DND-41 (cell line): Measurements from ENCODE around the gene ZNF708.
"Not testable (repeated sequence)": the region's sequence is repeated elsewhere in the genome, so short reads cannot be mapped to it uniquely, and the experiment has no call there.

ENCODE experiments used
- CTCF ChIP-seq: IDR thresholded peaks from 2 replicates; pipeline ENCODE4 v1.5.1; 2012; ENCODE audit warnings: borderline replicate concordance, low read length, moderate library complexity, mild to moderate bottlenecking; ENCODE audit not compliant: poor library complexity, severe bottlenecking; ENCODE audit errors: extremely low read depth
- EZH2 ChIP-seq: IDR thresholded peaks from 3 replicates; pipeline ENCODE4 v1.6.1; 2012; ENCODE audit warnings: borderline replicate concordance, low read depth, mild to moderate bottlenecking, moderate library complexity, low read length, inconsistent platforms; ENCODE audit not compliant: severe bottlenecking

DNA sequence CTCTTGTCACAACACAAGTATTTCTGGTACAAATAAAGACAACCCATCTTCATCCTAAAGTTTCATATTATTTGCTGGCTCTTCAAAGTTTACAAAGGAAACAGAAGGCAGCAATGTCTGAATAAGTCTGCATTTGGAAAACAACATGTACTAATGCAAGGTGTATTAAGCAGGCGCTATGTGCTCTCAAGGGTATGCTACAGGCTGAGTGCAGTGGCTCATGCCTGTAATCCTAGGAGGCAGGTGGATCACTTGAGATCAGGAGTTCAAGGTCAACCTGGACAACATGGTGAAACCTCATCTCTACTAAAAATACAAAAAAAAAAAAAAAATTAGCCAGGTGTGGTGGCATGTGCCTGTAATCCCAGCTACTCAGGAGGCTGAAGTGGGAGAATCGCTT, 16.4 kb downstream of the ZNF708 start:
- not testable (repeated sequence) for TF ChIP-seq CTCF, EZH2
